Panc1 (cell line): Measurements from ENCODE around the gene S100A2. TPM values are rescaled to one million over a fixed set of nuclear protein-coding genes. Genes with fewer than 3 reads are reported as not detected.
A peak's percentile ranks its signal among the peaks of the same experiment; 100 is the strongest.

Source experiments
- ATAC-seq: fragments of 200-7000 bp; cut with Tn5 transposase; 2 replicates; pipeline ENCODE4 v1.9.1; 2020; ENCODE audit warnings: mild to moderate bottlenecking, moderate library complexity
- BruUV-seq: library from RNA; stranded (reverse); fragments of 400-500 nt; replicated peaks from 2 replicates; lab custom pipeline; 2021; lab: Mats Ljungman, UMichigan
- CTCF ChIA-PET: fragments of 300-600 bp; sonication (Branson Sonifier 250); formaldehyde crosslinking; loops from one replicate; lab custom pipeline; 2022; ENCODE audit warnings: antibody characterized with exemption; lab: Charles Lee
- POLR2A ChIA-PET: fragments of 300-600 bp; sonication (Branson Sonifier 250); formaldehyde crosslinking; loops from one replicate; lab custom pipeline; 2022; ENCODE audit warnings: antibody characterized with exemption; lab: Charles Lee
- DNase-seq: peaks from one replicate; pipeline ENCODE4 v3.0.0-alpha.2; 2010; ENCODE audit warnings: low read depth, low spot score
- H3K27ac ChIP-seq: 2 replicates; pipeline ENCODE4 v1.5.1; 2011; ENCODE audit warnings: mild to moderate bottlenecking, low read length, inconsistent platforms
- H3K27me3 ChIP-seq: fragments of 200-500 bp; sonication (Bioruptor generic); 2 replicates; pipeline ENCODE4 v1.6.0; 2014; ENCODE audit warnings: low read length, inconsistent platforms; ENCODE audit not compliant: control insufficient read depth, insufficient read depth
- H3K36me3 ChIP-seq: fragments of 200-500 bp; sonication (Bioruptor generic); 2 replicates; pipeline ENCODE4 v1.5.1; 2014; ENCODE audit warnings: inconsistent platforms, mild to moderate bottlenecking, low read length, moderate library complexity; ENCODE audit not compliant: control insufficient read depth, insufficient read depth
- H3K4me1 ChIP-seq: 2 replicates; pipeline ENCODE4 v1.5.1; 2011; ENCODE audit warnings: inconsistent platforms, mild to moderate bottlenecking, low read length, moderate library complexity; ENCODE audit not compliant: control insufficient read depth, insufficient read depth
- H3K4me3 ChIP-seq, 2 experiments: 2 replicates each; pipeline ENCODE4 v1.5.1; 2011 to 2012; ENCODE audit warnings: low read depth in 2 of 2, low read length in 2 of 2, mild to moderate bottlenecking in 2 of 2, inconsistent platforms in 1 of 2, moderate library complexity in 1 of 2
- H3K9me3 ChIP-seq: fragments of 200-500 bp; sonication (Bioruptor generic); 2 replicates; pipeline ENCODE4 v1.5.1; 2014; ENCODE audit warnings: low read depth, mild to moderate bottlenecking, inconsistent platforms, low read length, moderate library complexity; ENCODE audit not compliant: control insufficient read depth, insufficient read depth
- POLR2AphosphoS5 ChIP-seq: IDR thresholded peaks from 2 replicates; pipeline ENCODE4 v1.6.1; 2012; ENCODE audit warnings: mild to moderate bottlenecking, low read depth, low read length, moderate library complexity
- SIN3A ChIP-seq: IDR thresholded peaks from 2 replicates; pipeline ENCODE4 v1.6.1; 2012; ENCODE audit warnings: low read depth, mild to moderate bottlenecking, low read length, moderate library complexity, borderline replicate concordance; ENCODE audit not compliant: insufficient read depth
- TCF7L2 ChIP-seq: IDR thresholded peaks from 2 replicates; pipeline ENCODE4 v1.6.1; 2011; ENCODE audit warnings: mild to moderate bottlenecking, low read depth, low read length, inconsistent platforms
- in situ Hi-C: cut with HindIII; loops from 2 replicates; pipeline ENCODE4 v1.10.0; 2016; ENCODE audit warnings: low sequenced_read_pairs, low pct_unique_long_range_greater_than_20kb
- intact Hi-C: fragments of 100-400 bp; cut with micrococcal nuclease; formaldehyde crosslinking; loops from one replicate; pipeline ENCODE4 v1.10.0; 2022; ENCODE audit not compliant: unreplicated experiment
- total RNA-seq: library from RNA; stranded (reverse); gene quantifications from one replicate; pipeline ENCODE4 v1.2.1, GENCODE V29; 2021; ENCODE audit not compliant: unreplicated experiment
- TF ChIP-seq, protein P1 (sequence below): fragments of 450-650 bp; IDR thresholded peaks from 2 replicates; pipeline ENCODE4 v1.5.1; 2017; ENCODE audit warnings: mild to moderate bottlenecking
- TF ChIP-seq, protein P2 (sequence below), 2 experiments: IDR thresholded peaks; 2 replicates each; pipeline ENCODE4 v1.6.1; 2011 to 2012; ENCODE audit warnings: low read depth in 2 of 2, control low read depth in 1 of 2, low read length in 1 of 2, mild to moderate bottlenecking in 1 of 2, moderate library complexity in 1 of 2; ENCODE audit not compliant: insufficient read depth in 1 of 2

Gene S100A2
- total RNA-seq, 1 experiment from 2014 or later = 6.2 TPM

DNA sequence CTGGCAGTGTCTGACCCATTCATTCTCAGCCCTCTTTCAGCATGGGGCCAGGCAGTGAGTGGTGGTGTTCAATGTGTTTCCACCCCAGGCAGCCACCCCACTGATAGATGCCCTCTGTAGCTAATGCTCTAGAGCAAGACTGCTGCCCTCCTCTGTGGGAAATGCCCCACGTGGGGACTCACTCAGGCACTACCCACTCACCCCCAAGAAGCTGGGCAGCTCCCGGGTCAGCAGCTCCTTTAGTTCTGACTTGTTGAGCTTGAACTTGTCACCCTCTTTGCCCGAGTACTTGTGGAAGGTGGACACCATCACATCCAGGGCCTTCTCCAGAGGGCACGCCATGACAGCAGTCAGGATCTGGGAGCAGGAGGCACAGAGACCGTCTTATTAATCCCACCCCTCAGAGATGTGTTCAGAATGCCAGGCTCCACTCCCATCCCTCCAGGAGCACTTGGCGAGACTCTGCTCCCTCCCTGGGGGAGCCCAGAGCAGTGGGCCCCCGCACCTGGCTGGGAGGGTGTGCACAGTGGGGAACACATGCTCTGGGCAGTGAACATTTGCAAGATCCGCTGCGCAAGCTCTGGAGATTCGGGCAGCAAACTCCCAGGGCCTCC lies 21.1 kb downstream of the S100A2 start:
- H3K9me3 ChIP-seq = no peaks in the 10 kb centered on the region
- peak overlapping the region; percentile 49 to 55 for H3K4me3 ChIP-seq
- intact Hi-C loops = no loop called here
- BruUV-seq = no TSS peak
- DNase-seq = no peak
- H3K36me3 ChIP-seq = no peaks in the 10 kb centered on the region
- TF ChIP-seq TCF7L2 (0 out of 2 replicates have a peak, but pooled peaks have one; percentile 19), SIN3A (no peak)
- POLR2A ChIA-PET = interaction anchor here (1.6 to 1.9 kb wide), 2 partner anchors 9 to 21 kb away, joined by 9 read pairs; partner anchors contain the start of genes S100A2 and S100A6
- in situ Hi-C loops = no loop called here
- ATAC-seq = no peak
- no peaks in the 10 kb centered on the region for H3K27me3 ChIP-seq
- CTCF ChIA-PET = interaction anchor here (0.5 to 2.7 kb wide), 5 partner anchors 9 to 68 kb away, joined by 3 to 16 read pairs (median 5); partner anchors contain the start of genes S100A16 and S100A6
- H3K27ac ChIP-seq = peak overlapping the region; percentile 98
- peaks cover 97% of the 10 kb centered on the region for H3K4me1 ChIP-seq

DNA sequence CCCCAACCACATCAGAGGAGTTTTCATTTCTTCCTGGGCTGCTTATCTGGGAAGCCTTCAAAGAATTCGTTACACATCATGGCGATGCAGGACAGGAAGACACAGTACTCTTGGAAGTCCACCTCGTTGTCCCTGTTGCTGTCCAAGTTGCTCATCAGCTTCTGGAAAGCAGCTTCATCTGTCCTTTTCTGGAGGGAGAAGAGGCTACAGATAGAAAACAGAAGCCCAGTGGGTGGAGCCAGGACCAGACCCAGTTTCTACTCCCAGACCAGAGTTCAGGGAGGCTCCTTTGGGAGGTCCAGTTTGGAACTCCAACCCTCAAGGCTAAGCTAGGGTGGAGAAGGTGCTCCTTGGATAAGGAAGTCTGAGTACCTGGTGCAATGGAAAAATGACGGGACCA lies 21.9 kb downstream of the S100A2 start:
- H3K27ac ChIP-seq = peak overlapping the region; percentile 98
- POLR2A ChIA-PET = interaction anchor here (1.9 kb wide), 1 partner anchor 22 kb away, joined by 9 read pairs; the partner anchor contains the start of gene S100A2
- no peaks in the 10 kb centered on the region for H3K36me3 ChIP-seq
- ATAC-seq (no peak), DNase-seq (no peak)
- peak overlapping the region; percentile 49 to 55 for H3K4me3 ChIP-seq
- intact Hi-C loops = no loop called here
- CTCF ChIA-PET = interaction anchor here (2.1 to 2.7 kb wide), 2 partner anchors 9 to 11 kb away, joined by 8 to 16 read pairs; partner anchors contain the start of gene S100A6
- BruUV-seq = no TSS peak
- TF ChIP-seq TCF7L2 (no peak), SIN3A (no peak), POLR2AphosphoS5 (peak; percentile 26)
- TF ChIP-seq, protein P1, sequence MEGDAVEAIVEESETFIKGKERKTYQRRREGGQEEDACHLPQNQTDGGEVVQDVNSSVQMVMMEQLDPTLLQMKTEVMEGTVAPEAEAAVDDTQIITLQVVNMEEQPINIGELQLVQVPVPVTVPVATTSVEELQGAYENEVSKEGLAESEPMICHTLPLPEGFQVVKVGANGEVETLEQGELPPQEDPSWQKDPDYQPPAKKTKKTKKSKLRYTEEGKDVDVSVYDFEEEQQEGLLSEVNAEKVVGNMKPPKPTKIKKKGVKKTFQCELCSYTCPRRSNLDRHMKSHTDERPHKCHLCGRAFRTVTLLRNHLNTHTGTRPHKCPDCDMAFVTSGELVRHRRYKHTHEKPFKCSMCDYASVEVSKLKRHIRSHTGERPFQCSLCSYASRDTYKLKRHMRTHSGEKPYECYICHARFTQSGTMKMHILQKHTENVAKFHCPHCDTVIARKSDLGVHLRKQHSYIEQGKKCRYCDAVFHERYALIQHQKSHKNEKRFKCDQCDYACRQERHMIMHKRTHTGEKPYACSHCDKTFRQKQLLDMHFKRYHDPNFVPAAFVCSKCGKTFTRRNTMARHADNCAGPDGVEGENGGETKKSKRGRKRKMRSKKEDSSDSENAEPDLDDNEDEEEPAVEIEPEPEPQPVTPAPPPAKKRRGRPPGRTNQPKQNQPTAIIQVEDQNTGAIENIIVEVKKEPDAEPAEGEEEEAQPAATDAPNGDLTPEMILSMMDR = no peak
- TF ChIP-seq, protein P2, sequence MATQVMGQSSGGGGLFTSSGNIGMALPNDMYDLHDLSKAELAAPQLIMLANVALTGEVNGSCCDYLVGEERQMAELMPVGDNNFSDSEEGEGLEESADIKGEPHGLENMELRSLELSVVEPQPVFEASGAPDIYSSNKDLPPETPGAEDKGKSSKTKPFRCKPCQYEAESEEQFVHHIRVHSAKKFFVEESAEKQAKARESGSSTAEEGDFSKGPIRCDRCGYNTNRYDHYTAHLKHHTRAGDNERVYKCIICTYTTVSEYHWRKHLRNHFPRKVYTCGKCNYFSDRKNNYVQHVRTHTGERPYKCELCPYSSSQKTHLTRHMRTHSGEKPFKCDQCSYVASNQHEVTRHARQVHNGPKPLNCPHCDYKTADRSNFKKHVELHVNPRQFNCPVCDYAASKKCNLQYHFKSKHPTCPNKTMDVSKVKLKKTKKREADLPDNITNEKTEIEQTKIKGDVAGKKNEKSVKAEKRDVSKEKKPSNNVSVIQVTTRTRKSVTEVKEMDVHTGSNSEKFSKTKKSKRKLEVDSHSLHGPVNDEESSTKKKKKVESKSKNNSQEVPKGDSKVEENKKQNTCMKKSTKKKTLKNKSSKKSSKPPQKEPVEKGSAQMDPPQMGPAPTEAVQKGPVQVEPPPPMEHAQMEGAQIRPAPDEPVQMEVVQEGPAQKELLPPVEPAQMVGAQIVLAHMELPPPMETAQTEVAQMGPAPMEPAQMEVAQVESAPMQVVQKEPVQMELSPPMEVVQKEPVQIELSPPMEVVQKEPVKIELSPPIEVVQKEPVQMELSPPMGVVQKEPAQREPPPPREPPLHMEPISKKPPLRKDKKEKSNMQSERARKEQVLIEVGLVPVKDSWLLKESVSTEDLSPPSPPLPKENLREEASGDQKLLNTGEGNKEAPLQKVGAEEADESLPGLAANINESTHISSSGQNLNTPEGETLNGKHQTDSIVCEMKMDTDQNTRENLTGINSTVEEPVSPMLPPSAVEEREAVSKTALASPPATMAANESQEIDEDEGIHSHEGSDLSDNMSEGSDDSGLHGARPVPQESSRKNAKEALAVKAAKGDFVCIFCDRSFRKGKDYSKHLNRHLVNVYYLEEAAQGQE (IDR thresholded peaks at IDR 0.05; ENCODE audit: insufficient read depth in 1 of 2, low read depth in 2 of 2, low read length in 1 of 2) = no peak
- in situ Hi-C loops = no loop called here
- peaks cover 94% of the 10 kb centered on the region for H3K4me1 ChIP-seq
- no peaks in the 10 kb centered on the region for H3K27me3 ChIP-seq
- no peaks in the 10 kb centered on the region for H3K9me3 ChIP-seq
